Esophagus muscularis mucosa (tissue), 4 donors: ENCODE results near the gene PTPRN2. TPM values are rescaled to one million over a fixed set of nuclear protein-coding genes. Genes with fewer than 3 reads are reported as not detected.

Experiments used
- DNase-seq: peaks from one replicate; pipeline ENCODE4 v3.0.0-alpha.2; 2017; ENCODE audit errors: extremely low spot score
- H3K27ac ChIP-seq, 4 donors: fragments of 200-600 bp; sonication (generic); replicated peaks in 1 of 4; 1 replicate in 3 of 4; 2 replicates in 1 of 4; pipeline ENCODE4 v1.5.1; 2016 to 2019; ENCODE audit warnings: mild to moderate bottlenecking in 1 of 4
- H3K27me3 ChIP-seq, 4 donors: fragments of 200-600 bp; sonication (generic); one replicate each; pipeline versions ENCODE4 v1.5.1 to v1.6.0; 2016 to 2019
- H3K36me3 ChIP-seq, 4 donors: fragments of 200-600 bp; sonication (generic); one replicate each; pipeline ENCODE4 v1.5.1; 2016 to 2019
- H3K4me1 ChIP-seq, 4 donors: fragments of 200-600 bp; sonication (generic); one replicate each; pipeline ENCODE4 v1.5.1; 2016 to 2019
- H3K4me3 ChIP-seq, 4 donors: fragments of 200-600 bp; sonication (generic); 1 replicate in 2 of 4; 2 replicates in 2 of 4; pipeline ENCODE4 v1.5.1; 2016 to 2019; ENCODE audit warnings: mild to moderate bottlenecking in 4 of 4, moderate library complexity in 1 of 4
- H3K9me3 ChIP-seq, 4 donors: fragments of 200-600 bp; sonication (generic); 1 replicate in 3 of 4; 2 replicates in 1 of 4; pipeline ENCODE4 v1.5.1; 2016 to 2019
- CTCF ChIP-seq, 3 experiments: fragments of 200-600 bp in 2 of 3; fragments of 450-650 bp in 1 of 3; sonication (generic) in 2 of 3; IDR thresholded peaks; one replicate each; pipeline ENCODE4 v1.5.1; 2017 to 2019; ENCODE audit warnings: antibody characterized with exemption in 3 of 3, mild to moderate bottlenecking in 2 of 3, moderate library complexity in 1 of 3
- EP300 ChIP-seq: sonication (generic); formaldehyde crosslinking; IDR thresholded peaks from one replicate; pipeline ENCODE4 v1.6.1; 2017; ENCODE audit warnings: antibody characterized with exemption
- POLR2A ChIP-seq: fragments of 450-650 bp; IDR thresholded peaks from one replicate; pipeline ENCODE4 v1.6.1; 2017; ENCODE audit warnings: antibody characterized with exemption, moderate library complexity, mild to moderate bottlenecking, low read depth
- POLR2AphosphoS5 ChIP-seq, 2 donors: sonication (generic); formaldehyde crosslinking; IDR thresholded peaks; one replicate each; pipeline ENCODE4 v1.6.1; 2017; ENCODE audit warnings: antibody characterized with exemption in 2 of 2
- WGBS: methylation state at CpG from one replicate; pipeline ENCODE4 v1.1.5; 2018; 5-methylcytosine and 5-hydroxymethylcytosine counted together
- intact Hi-C: fragments of 100-400 bp; cut with DNase I; formaldehyde crosslinking; loops from one replicate; pipeline ENCODE4 v1.15.1; 2023
- total RNA-seq, 4 donors: library from RNA; depleted of rRNA; stranded (reverse); fragments of >200 nt; gene quantifications; one replicate each; pipeline versions ENCODE4 v1.1.0 to v1.2.1, GENCODE V29; 2016

The PTPRN2 gene
- total RNA-seq, 4 donors from 2014 or later = 2.1 to 3.1 (median 3.1) TPM

- intact Hi-C loops = no loop called here
- Histone ChIP-seq H3K27me3 (peaks cover 0 to 19% (median 0%) of the 10 kb centered on the region in 4 donors), H3K36me3 (no peaks in the 10 kb centered on the region), H3K4me3 (no peak overlapping the region), H3K27ac (no peak overlapping the region), H3K4me1 (no peaks in the 10 kb centered on the region), H3K9me3 (no peaks in the 10 kb centered on the region)
- DNase-seq = no peak
- no peak for TF ChIP-seq CTCF (IDR thresholded peaks at IDR 0.05)
- TF ChIP-seq POLR2AphosphoS5 (IDR thresholded peaks at IDR 0.05) = no peak
- TF ChIP-seq EP300 = no peak
- TF ChIP-seq POLR2A = no peak
- WGBS = 84% methylated on average over 13 of the region's 21 CpGs
Measured at GRCh38 chr7:158080899-158081445, 506.7 kb downstream of the PTPRN2 start.

- Histone ChIP-seq H3K36me3 (no peaks in the 10 kb centered on the region), H3K9me3 (no peaks in the 10 kb centered on the region), H3K27ac (no peak overlapping the region), H3K4me1 (no peaks in the 10 kb centered on the region), H3K27me3 (peaks cover 0 to 27% (median 0%) of the 10 kb centered on the region in 4 donors), H3K4me3 (no peak overlapping the region)
- intact Hi-C loops = no loop called here
- TF ChIP-seq CTCF (IDR thresholded peaks at IDR 0.05) (no peak), POLR2A (no peak), EP300 (no peak), POLR2AphosphoS5 (IDR thresholded peaks at IDR 0.05) (no peak)
- DNase-seq = no peak
- 84% methylated on average over 22 of the region's 22 CpGs for WGBS
Measured at GRCh38 chr7:158077934-158078910, 509.4 kb downstream of the PTPRN2 start.

GRCh38 chr7:158077151-158077840 is 510.3 kb downstream of the PTPRN2 start:
- no peaks in the 10 kb centered on the region for H3K9me3 ChIP-seq
- intact Hi-C loops = no loop called here
- H3K27me3 ChIP-seq = peaks cover 0 to 27% (median 0%) of the 10 kb centered on the region in 4 donors
- H3K36me3 ChIP-seq = no peaks in the 10 kb centered on the region
- 50% methylated on average over 9 of the region's 21 CpGs for WGBS
- no peaks in the 10 kb centered on the region for H3K4me1 ChIP-seq
- H3K4me3 ChIP-seq = no peak overlapping the region
- DNase-seq = no peak
- no peak overlapping the region for H3K27ac ChIP-seq
- TF ChIP-seq POLR2AphosphoS5 (IDR thresholded peaks at IDR 0.05) (no peak), POLR2A (no peak), CTCF (IDR thresholded peaks at IDR 0.05) (no peak), EP300 (no peak)

- no peaks in the 10 kb centered on the region for H3K9me3 ChIP-seq
- H3K27me3 ChIP-seq = peaks cover 0 to 27% (median 0%) of the 10 kb centered on the region in 4 donors
- no peaks in the 10 kb centered on the region for H3K4me1 ChIP-seq
- 94% methylated on average over 12 of the region's 12 CpGs for WGBS
- intact Hi-C loops = no loop called here
- H3K36me3 ChIP-seq = no peaks in the 10 kb centered on the region
- no peak for TF ChIP-seq CTCF (IDR thresholded peaks at IDR 0.05)
- TF ChIP-seq EP300 = no peak
- TF ChIP-seq POLR2AphosphoS5 (IDR thresholded peaks at IDR 0.05) = no peak
- TF ChIP-seq POLR2A = no peak
- H3K27ac ChIP-seq = no peak overlapping the region
- H3K4me3 ChIP-seq = no peak overlapping the region
- DNase-seq = no peak
Measured at GRCh38 chr7:158076656-158077055, 511.0 kb downstream of the PTPRN2 start.
